DND-41 (cell line): Measurements from ENCODE around the gene DCANP1.

Source experiments
- ATAC-seq: fragments of 200-7000 bp; cut with Tn5 transposase; 3 replicates; pipeline ENCODE4 v1.9.1; 2021; ENCODE audit warnings: low read depth; ENCODE audit not compliant: insufficient read depth
- DNase-seq: peaks from one replicate; pipeline ENCODE4 v3.0.0-alpha.2; 2020
- H2AFZ ChIP-seq: 2 replicates; pipeline ENCODE4 v1.6.0; 2012; ENCODE audit warnings: low read depth, low read length
- H3K27ac ChIP-seq: 2 replicates; pipeline ENCODE4 v1.5.1; 2012; ENCODE audit warnings: low read length, inconsistent platforms
- H3K27me3 ChIP-seq: fragments of 200-600 bp; sonication (generic); 2 replicates; pipeline ENCODE4 v1.6.0; 2012; ENCODE audit warnings: low read length, mild to moderate bottlenecking, inconsistent platforms; ENCODE audit not compliant: insufficient read depth, poor library complexity
- H3K36me3 ChIP-seq: 2 replicates; pipeline ENCODE4 v1.5.1; 2012; ENCODE audit warnings: low read length, inconsistent platforms; ENCODE audit not compliant: insufficient read depth
- H3K4me1 ChIP-seq: 2 replicates; pipeline ENCODE4 v1.5.1; 2012; ENCODE audit warnings: mild to moderate bottlenecking, low read length; ENCODE audit not compliant: insufficient read depth
- H3K4me2 ChIP-seq: 2 replicates; pipeline ENCODE4 v1.6.0; 2012; ENCODE audit warnings: mild to moderate bottlenecking, moderate library complexity, low read length, inconsistent platforms; ENCODE audit not compliant: insufficient read depth
- H3K4me3 ChIP-seq, 2 experiments: fragments of 200-600 bp in 1 of 2; shearing (Covaris generic) in 1 of 2; 2 replicates each; pipeline ENCODE4 v1.5.1; 2012 to 2016; ENCODE audit warnings: inconsistent platforms in 2 of 2, low read length in 2 of 2, mild to moderate bottlenecking in 2 of 2, low read depth in 1 of 2, moderate library complexity in 1 of 2
- H3K79me2 ChIP-seq: 2 replicates; pipeline ENCODE4 v1.6.0; 2012; ENCODE audit warnings: low read length, inconsistent platforms; ENCODE audit not compliant: insufficient read depth
- H3K9ac ChIP-seq: 2 replicates; pipeline ENCODE4 v1.6.0; 2012; ENCODE audit warnings: low read depth, mild to moderate bottlenecking, inconsistent platforms, low read length, moderate library complexity
- H3K9me3 ChIP-seq: 2 replicates; pipeline ENCODE4 v1.5.1; 2012; ENCODE audit warnings: low read length, moderate library complexity, mild to moderate bottlenecking, inconsistent platforms; ENCODE audit not compliant: insufficient read depth, severe bottlenecking
- H4K20me1 ChIP-seq: 2 replicates; pipeline ENCODE4 v1.6.0; 2012; ENCODE audit warnings: low read length; ENCODE audit not compliant: insufficient read depth
- EZH2 ChIP-seq: IDR thresholded peaks from 3 replicates; pipeline ENCODE4 v1.6.1; 2012; ENCODE audit warnings: borderline replicate concordance, low read depth, mild to moderate bottlenecking, moderate library complexity, low read length, inconsistent platforms; ENCODE audit not compliant: severe bottlenecking
- TF ChIP-seq, protein P1 (sequence below): IDR thresholded peaks from 2 replicates; pipeline ENCODE4 v1.5.1; 2012; ENCODE audit warnings: borderline replicate concordance, low read length, moderate library complexity, mild to moderate bottlenecking; ENCODE audit not compliant: poor library complexity, severe bottlenecking; ENCODE audit errors: extremely low read depth

Gene DCANP1

DNA sequence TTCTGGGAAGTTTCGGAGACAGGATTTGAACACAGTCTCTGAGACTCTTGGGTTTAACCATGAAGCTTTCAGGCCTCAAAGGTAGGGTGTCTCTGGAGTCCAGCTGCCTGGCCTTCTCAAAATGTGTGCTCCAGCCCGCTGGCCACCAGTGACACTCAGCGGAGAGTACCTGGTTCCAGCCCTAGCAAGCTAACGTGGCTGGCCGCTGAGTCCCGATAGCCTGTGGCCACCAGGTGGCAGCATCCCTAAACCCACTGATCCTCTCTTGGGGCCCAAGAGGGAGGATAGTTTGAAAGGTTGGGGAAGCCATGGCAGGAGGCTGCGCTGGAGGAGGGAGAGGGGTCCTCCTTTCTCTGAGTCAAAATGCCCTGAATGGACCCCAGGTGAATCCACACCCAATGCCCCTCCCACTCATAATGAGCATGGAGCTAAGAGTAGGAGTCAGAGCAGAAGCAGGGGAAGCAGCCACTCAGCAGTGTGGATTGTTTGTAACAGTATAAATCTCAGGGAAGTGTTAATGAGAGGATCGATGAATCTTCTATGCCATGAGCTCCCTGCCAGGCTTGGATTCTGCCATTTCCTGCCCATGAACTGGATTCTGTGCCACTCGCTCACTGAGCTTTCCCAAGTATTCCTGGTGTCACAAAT is 10.4 kb upstream of the DCANP1 start:
- TF ChIP-seq, protein P1, sequence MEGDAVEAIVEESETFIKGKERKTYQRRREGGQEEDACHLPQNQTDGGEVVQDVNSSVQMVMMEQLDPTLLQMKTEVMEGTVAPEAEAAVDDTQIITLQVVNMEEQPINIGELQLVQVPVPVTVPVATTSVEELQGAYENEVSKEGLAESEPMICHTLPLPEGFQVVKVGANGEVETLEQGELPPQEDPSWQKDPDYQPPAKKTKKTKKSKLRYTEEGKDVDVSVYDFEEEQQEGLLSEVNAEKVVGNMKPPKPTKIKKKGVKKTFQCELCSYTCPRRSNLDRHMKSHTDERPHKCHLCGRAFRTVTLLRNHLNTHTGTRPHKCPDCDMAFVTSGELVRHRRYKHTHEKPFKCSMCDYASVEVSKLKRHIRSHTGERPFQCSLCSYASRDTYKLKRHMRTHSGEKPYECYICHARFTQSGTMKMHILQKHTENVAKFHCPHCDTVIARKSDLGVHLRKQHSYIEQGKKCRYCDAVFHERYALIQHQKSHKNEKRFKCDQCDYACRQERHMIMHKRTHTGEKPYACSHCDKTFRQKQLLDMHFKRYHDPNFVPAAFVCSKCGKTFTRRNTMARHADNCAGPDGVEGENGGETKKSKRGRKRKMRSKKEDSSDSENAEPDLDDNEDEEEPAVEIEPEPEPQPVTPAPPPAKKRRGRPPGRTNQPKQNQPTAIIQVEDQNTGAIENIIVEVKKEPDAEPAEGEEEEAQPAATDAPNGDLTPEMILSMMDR: peak; percentile 94
- TF ChIP-seq EZH2: no peak

DNA sequence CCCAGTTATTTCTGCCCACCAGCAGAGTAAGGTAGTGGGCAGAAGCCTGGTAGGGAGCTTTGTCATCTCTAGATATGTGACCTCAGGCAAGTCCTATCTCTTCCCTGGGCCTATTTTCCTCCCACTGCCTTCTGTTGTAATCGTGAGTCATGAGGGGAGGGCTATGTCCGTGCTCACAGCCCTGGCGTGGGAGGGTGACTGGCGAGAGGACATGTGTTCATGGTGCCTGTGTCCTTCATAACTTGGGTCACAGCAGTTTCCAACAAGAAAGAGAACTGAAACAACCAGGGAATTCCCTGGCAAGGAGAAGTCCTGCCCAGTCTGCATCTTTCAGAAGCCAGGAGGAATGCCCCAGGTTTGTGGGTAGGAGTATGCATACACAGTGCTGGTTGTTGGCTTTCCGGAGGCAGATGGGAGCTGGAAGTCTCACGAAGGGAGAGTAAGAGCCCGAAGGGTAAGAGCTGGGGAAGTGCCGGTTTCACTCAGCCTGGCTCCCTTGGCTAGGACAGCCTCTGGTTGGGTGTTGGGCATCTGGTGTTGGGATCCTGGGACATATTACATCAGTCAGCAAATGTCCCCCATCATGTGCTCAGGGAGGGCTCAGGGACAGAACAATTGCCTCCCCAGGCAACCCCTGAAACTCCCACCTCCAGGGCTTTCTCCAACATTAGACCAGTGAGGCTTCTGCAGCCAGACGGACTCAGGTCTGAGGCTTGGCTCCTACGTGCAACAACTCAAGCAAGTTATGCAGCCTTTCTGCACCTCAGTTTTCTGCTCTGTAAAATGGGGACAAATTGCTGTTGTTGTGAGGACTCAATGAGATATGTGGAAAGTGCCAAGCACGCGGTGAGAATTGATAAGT is 9.3 kb upstream of the DCANP1 start:
- H4K20me1 ChIP-seq: no peaks in the 10 kb centered on the region
- H3K4me3 ChIP-seq: no peak overlapping the region
- TF ChIP-seq EZH2: no peak
- TF ChIP-seq, protein P1: peak; percentile 9
- no peaks in the 10 kb centered on the region for H3K79me2 ChIP-seq
- no peaks in the 10 kb centered on the region for H3K4me1 ChIP-seq
- H2AFZ ChIP-seq: no peak overlapping the region
- no peak overlapping the region for H3K27ac ChIP-seq
- H3K9me3 ChIP-seq: no peaks in the 10 kb centered on the region
- H3K9ac ChIP-seq: no peak overlapping the region
- ATAC-seq (no peak), DNase-seq (no peak)
- H3K36me3 ChIP-seq: no peaks in the 10 kb centered on the region
- H3K4me2 ChIP-seq: no peak overlapping the region
- peaks cover 12% of the 10 kb centered on the region for H3K27me3 ChIP-seq

More for the DNA sequence above, 10.4 kb upstream of the DCANP1 start:
- Histone ChIP-seq H3K4me3 (no peak overlapping the region), H3K27ac (no peak overlapping the region), H3K36me3 (no peaks in the 10 kb centered on the region), H2AFZ (no peak overlapping the region), H3K79me2 (no peaks in the 10 kb centered on the region), H3K4me1 (0 out of 2 replicates have a peak, but pooled peaks cover 2% of the 10 kb centered on the region), H3K27me3 (peaks cover 9% of the 10 kb centered on the region), H4K20me1 (no peaks in the 10 kb centered on the region), H3K4me2 (no peak overlapping the region), H3K9me3 (no peaks in the 10 kb centered on the region), H3K9ac (no peak overlapping the region)
- DNase-seq (peak; percentile 68), ATAC-seq (peak; percentile 70)

DNA sequence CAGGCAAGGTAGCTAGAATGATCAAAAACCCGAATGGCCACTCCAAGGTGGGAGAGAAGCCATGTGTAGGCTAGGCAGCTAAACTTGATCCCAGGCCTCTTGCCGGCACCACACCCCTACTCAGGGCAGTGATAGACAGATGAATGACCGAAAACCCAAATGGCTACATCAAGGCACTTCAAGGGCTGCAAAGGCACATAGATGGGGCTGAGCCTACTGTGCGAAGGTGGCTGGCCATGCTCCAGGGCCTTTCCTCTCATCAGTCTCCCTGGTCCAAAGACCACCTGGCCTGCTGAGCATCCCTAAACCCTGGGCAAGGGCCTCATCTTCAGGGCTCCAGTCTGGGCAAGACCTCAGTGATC is 8.7 kb upstream of the DCANP1 start:
- DNase-seq (no peak), ATAC-seq (no peak)
- Histone ChIP-seq H4K20me1 (no peaks in the 10 kb centered on the region), H3K79me2 (no peaks in the 10 kb centered on the region), H3K9me3 (no peaks in the 10 kb centered on the region), H3K9ac (no peak overlapping the region), H3K4me1 (no peaks in the 10 kb centered on the region), H3K36me3 (no peaks in the 10 kb centered on the region), H3K4me2 (no peak overlapping the region), H3K27me3 (peaks cover 12% of the 10 kb centered on the region), H3K27ac (no peak overlapping the region), H3K4me3 (no peak overlapping the region), H2AFZ (no peak overlapping the region)
- TF ChIP-seq EZH2: no peak
- TF ChIP-seq, protein P1: no peak
